Upper lobe of left lung (tissue), 6 donors: ENCODE data around the gene SOCS4. TPM values are rescaled to one million over a fixed set of nuclear protein-coding genes. Genes with fewer than 3 reads are reported as not detected.

Experiments used
- ATAC-seq, 2 donors: fragments of 200-7000 bp; cut with Tn5 transposase; one replicate each; pipeline ENCODE4 v1.9.1; 2022; ENCODE audit warnings: mild to moderate bottlenecking in 2 of 2, moderate library complexity in 2 of 2; ENCODE audit not compliant: low FRiP score in 2 of 2
- DNase-seq, 2 donors: peaks; one replicate each; pipeline ENCODE4 v3.0.0-alpha.2; 2019 to 2020
- H3K27ac ChIP-seq, 4 donors: fragments of 200-600 bp; sonication (generic); one replicate each; pipeline ENCODE4 v1.5.1; 2016 to 2019
- H3K27me3 ChIP-seq, 4 donors: fragments of 200-600 bp; sonication (generic); one replicate each; pipeline ENCODE4 v1.5.1; 2017 to 2019
- H3K36me3 ChIP-seq, 4 donors: fragments of 200-600 bp; sonication (generic); one replicate each; pipeline ENCODE4 v1.5.1; 2016 to 2019
- H3K4me1 ChIP-seq, 4 donors: fragments of 200-600 bp; sonication (generic); one replicate each; pipeline ENCODE4 v1.5.1; 2018 to 2019
- H3K4me3 ChIP-seq, 4 donors: fragments of 200-600 bp; sonication (generic); one replicate each; pipeline ENCODE4 v1.5.1; 2017 to 2019; ENCODE audit warnings: mild to moderate bottlenecking in 2 of 4, moderate library complexity in 1 of 4
- H3K9me3 ChIP-seq, 4 donors: fragments of 200-600 bp; sonication (generic); one replicate each; pipeline ENCODE4 v1.5.1; 2018 to 2019
- CTCF ChIP-seq, 6 experiments: fragments of 450-650 bp in 4 of 6; fragments of 200-600 bp in 2 of 6; sonication (generic) in 2 of 6; IDR thresholded peaks; one replicate each; pipeline ENCODE4 v1.5.1; 2016 to 2019; ENCODE audit warnings: antibody characterized with exemption in 6 of 6
- EP300 ChIP-seq, 4 donors: sonication (generic); formaldehyde crosslinking; IDR thresholded peaks; one replicate each; pipeline ENCODE4 v1.5.1; 2017; ENCODE audit warnings: antibody characterized with exemption in 4 of 4, control low read depth in 2 of 4
- POLR2A ChIP-seq, 4 donors: fragments of 450-650 bp; IDR thresholded peaks; one replicate each; pipeline ENCODE4 v1.5.1; 2016 to 2017; ENCODE audit warnings: antibody characterized with exemption in 4 of 4, mild to moderate bottlenecking in 2 of 4
- POLR2AphosphoS5 ChIP-seq, 2 donors: sonication (generic); formaldehyde crosslinking; IDR thresholded peaks; one replicate each; pipeline ENCODE4 v1.5.1; 2017; ENCODE audit warnings: antibody characterized with exemption in 2 of 2
- WGBS, 2 donors: methylation state at CpG; one replicate each; pipeline ENCODE4 v1.1.5; 2017 to 2018; 5-methylcytosine and 5-hydroxymethylcytosine counted together
- total RNA-seq, 6 donors: library from RNA; depleted of rRNA in 4 of 6; stranded (reverse); fragments of >200 nt in 4 of 6; gene quantifications; one replicate each; pipeline versions ENCODE4 v1.1.0 to v1.2.1, GENCODE V29; 2016 to 2021
- donor health status: DM: no; HTN: no; CAD: no; lungs with moderate emphysema.
- donor health status: DM: no; HTN: yes; CAD: no; lungs with severe emphysema.

The SOCS4 gene
- total RNA-seq, 6 donors from 2014 or later: 4.4 to 26.5 (median 18.4) TPM

- Histone ChIP-seq H3K27me3 (no peaks in the 10 kb centered on the region), H3K27ac (no peak overlapping the region), H3K9me3 (no peaks in the 10 kb centered on the region), H3K4me1 (no peaks in the 10 kb centered on the region), H3K4me3 (no peak overlapping the region), H3K36me3 (peaks cover 8 to 34% (median 22%) of the 10 kb centered on the region in 4 donors)
- TF ChIP-seq CTCF (IDR thresholded peaks at IDR 0.05) (no peak), POLR2AphosphoS5 (IDR thresholded peaks at IDR 0.05) (no peak), POLR2A (IDR thresholded peaks at IDR 0.05) (no peak), EP300 (IDR thresholded peaks at IDR 0.05) (no peak)
- DNase-seq (no peak), ATAC-seq (no peak)
Observed at GRCh38 chr14:55038708-55039107, 11.7 kb downstream of the SOCS4 start.

DNA sequence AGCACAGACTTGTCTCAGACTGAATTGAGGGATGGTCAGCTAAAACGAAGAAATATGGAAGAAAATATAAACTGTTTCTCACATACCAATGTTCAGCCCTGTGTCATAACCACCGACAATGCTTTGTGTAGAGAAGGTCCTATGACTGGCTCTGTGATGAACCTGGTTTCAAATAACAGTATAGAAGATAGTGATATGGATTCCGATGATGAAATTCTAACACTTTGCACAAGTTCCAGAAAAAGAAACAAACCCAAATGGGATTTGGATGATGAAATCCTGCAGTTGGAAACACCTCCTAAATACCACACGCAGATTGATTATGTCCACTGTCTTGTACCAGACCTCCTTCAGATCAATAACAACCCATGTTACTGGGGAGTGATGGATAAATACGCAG is 16.5 kb downstream of the SOCS4 start:
- Histone ChIP-seq H3K4me3 (no peak overlapping the region), H3K36me3 (peaks cover 0 to 13% (median 8%) of the 10 kb centered on the region in 4 donors), H3K27me3 (no peaks in the 10 kb centered on the region), H3K4me1 (no peaks in the 10 kb centered on the region), H3K9me3 (no peaks in the 10 kb centered on the region), H3K27ac (no peak overlapping the region)
- WGBS, 2 donors: 86 to 89% methylated on average over 5 of the region's 5 CpGs
- DNase-seq: no peak
- no peak for TF ChIP-seq EP300 (IDR thresholded peaks at IDR 0.05)
- TF ChIP-seq CTCF (IDR thresholded peaks at IDR 0.05): no peak
- TF ChIP-seq POLR2AphosphoS5 (IDR thresholded peaks at IDR 0.05): no peak
- no peak for TF ChIP-seq POLR2A (IDR thresholded peaks at IDR 0.05)
- no peak for ATAC-seq

- Histone ChIP-seq H3K27me3 (no peaks in the 10 kb centered on the region), H3K9me3 (no peaks in the 10 kb centered on the region), H3K36me3 (peaks cover 0 to 13% (median 8%) of the 10 kb centered on the region in 4 donors), H3K4me3 (no peak overlapping the region), H3K27ac (no peak overlapping the region), H3K4me1 (no peaks in the 10 kb centered on the region)
- DNase-seq (no peak), ATAC-seq (no peak)
- TF ChIP-seq POLR2A (IDR thresholded peaks at IDR 0.05): no peak
- TF ChIP-seq POLR2AphosphoS5 (IDR thresholded peaks at IDR 0.05): no peak
- TF ChIP-seq EP300 (IDR thresholded peaks at IDR 0.05): no peak
- TF ChIP-seq CTCF (IDR thresholded peaks at IDR 0.05): no peak
Observed at GRCh38 chr14:55045087-55045486, 18.1 kb downstream of the SOCS4 start.

DNA sequence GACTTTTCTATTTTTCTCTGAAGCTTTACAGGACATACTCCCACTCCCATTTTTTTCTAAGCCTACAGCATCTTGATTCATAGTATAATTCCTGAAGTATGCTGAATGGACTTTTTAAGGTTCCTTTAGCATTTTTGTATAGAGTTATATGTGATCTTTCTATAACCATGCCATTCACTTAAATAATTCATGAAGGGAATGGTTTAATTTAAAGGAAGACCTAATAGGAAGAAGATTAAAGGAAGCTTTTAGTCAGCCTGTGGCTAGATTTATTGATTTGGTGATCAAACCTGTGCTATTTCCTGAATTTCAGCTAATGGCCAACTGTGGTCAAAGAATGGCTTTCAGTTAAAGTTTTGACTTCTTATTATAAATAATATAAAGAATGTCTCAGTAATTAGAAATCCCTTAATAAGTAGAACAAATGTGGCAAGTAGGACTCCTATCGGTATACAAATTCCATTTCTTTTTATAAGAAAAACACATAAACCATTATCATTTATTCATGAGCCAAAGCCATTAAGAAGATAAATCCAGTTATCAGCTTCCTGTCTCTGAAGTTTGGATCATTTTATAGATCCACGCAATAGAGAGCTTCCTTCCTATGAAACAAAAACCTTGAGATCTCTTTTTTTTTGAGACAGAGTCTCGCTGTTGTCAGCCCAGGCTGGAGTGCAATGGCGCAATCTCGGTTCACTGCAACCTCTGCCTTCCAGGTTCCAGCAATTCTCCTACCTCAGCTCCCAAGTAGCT is 20.4 kb downstream of the SOCS4 start:
- TF ChIP-seq POLR2AphosphoS5 (IDR thresholded peaks at IDR 0.05) (no peak), CTCF (IDR thresholded peaks at IDR 0.05) (no peak), EP300 (IDR thresholded peaks at IDR 0.05) (no peak), POLR2A (IDR thresholded peaks at IDR 0.05) (no peak)
- no peaks in the 10 kb centered on the region for H3K9me3 ChIP-seq
- peaks cover 0 to 13% (median 8%) of the 10 kb centered on the region in 4 donors for H3K36me3 ChIP-seq
- 85 to 90% methylated on average over 5 of the region's 5 CpGs for WGBS, 2 donors
- no peaks in the 10 kb centered on the region for H3K27me3 ChIP-seq
- no peak overlapping the region for H3K4me3 ChIP-seq
- no peak for ATAC-seq
- H3K4me1 ChIP-seq: peaks cover 4 to 9% (median 6%) of the 10 kb centered on the region in 4 donors
- no peak overlapping the region for H3K27ac ChIP-seq
- DNase-seq: no peak

DNA sequence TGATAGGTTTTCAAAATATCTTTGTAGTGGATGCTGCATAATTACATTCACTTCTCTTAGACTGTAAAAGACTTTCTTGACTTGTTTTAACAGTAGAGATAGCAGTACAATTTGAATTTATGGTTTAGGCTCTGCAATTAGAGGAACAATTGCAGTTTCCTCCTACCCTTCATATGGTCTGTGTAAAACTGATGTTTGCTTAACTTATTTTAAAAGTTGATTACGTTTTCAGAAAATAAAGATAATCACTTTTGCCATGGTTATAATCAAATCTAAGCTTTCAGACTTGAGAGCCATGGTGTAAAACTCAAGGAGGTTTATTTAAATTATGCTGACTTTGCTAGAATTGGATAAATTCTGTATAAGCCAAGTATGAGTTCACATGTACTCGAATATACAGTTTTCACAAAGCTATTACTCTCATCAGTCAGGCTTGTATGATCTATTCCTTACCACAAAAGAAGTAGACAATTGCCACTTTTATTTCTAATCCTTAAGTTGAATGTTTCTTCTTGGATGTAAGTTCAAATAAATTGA is 21.9 kb downstream of the SOCS4 start:
- H3K36me3 ChIP-seq: peaks cover 0 to 2% (median 1%) of the 10 kb centered on the region in 4 donors
- no peak overlapping the region for H3K27ac ChIP-seq
- no peak for ATAC-seq
- H3K27me3 ChIP-seq: no peaks in the 10 kb centered on the region
- no peak for DNase-seq
- WGBS, 2 donors: 90 to 92% methylated on average over 2 of the region's 2 CpGs
- no peaks in the 10 kb centered on the region for H3K9me3 ChIP-seq
- H3K4me3 ChIP-seq: no peak overlapping the region
- TF ChIP-seq EP300 (IDR thresholded peaks at IDR 0.05): no peak
- no peak for TF ChIP-seq POLR2AphosphoS5 (IDR thresholded peaks at IDR 0.05)
- TF ChIP-seq CTCF (IDR thresholded peaks at IDR 0.05): no peak
- TF ChIP-seq POLR2A (IDR thresholded peaks at IDR 0.05): no peak
- H3K4me1 ChIP-seq: peaks cover 17 to 23% (median 19%) of the 10 kb centered on the region in 4 donors
